ENCODE measurements around the gene RBP3.

Gene RBP3

GRCh38 chr10:47314416-47314970 is 33.7 kb upstream of the RBP3 start:
- Histone ChIP-seq H3K9me2 (replicated peaks; ENCODE audit: insufficient read depth, low read length) (no peaks in the 10 kb centered on the region), H4K20me1 (ENCODE audit: insufficient read depth, low read length) (no peaks in the 10 kb centered on the region), H3K4me1 (ENCODE audit: low read length) (no peaks in the 10 kb centered on the region), H3K36me3 (replicated peaks; ENCODE audit: insufficient read depth, low read length) (no peaks in the 10 kb centered on the region), H3K4me3 (ENCODE audit: low read length) (no peak overlapping the region), H3K79me2 (ENCODE audit: low read length) (no peaks in the 10 kb centered on the region), H3K9me3 (replicated peaks; ENCODE audit: insufficient read depth, low read length) (no peaks in the 10 kb centered on the region), H2AFZ (ENCODE audit: low read length) (no peak overlapping the region), H3F3A (ENCODE audit: insufficient read depth, low read length) (no peaks in the 10 kb centered on the region), H3K4me2 (ENCODE audit: low read depth, low read length) (no peak overlapping the region), H3K27me3 (replicated peaks; ENCODE audit: insufficient read depth, low read length) (peaks cover 19% of the 10 kb centered on the region), H3K27ac (ENCODE audit: low read length) (no peak overlapping the region), H3K9ac (ENCODE audit: low read length) (no peak overlapping the region)
- no peak for DNase-seq
- TF ChIP-seq EZH2phosphoT487 (IDR thresholded peaks at IDR 0.05; ENCODE audit: low read length): no peak
- TF ChIP-seq, protein P1, sequence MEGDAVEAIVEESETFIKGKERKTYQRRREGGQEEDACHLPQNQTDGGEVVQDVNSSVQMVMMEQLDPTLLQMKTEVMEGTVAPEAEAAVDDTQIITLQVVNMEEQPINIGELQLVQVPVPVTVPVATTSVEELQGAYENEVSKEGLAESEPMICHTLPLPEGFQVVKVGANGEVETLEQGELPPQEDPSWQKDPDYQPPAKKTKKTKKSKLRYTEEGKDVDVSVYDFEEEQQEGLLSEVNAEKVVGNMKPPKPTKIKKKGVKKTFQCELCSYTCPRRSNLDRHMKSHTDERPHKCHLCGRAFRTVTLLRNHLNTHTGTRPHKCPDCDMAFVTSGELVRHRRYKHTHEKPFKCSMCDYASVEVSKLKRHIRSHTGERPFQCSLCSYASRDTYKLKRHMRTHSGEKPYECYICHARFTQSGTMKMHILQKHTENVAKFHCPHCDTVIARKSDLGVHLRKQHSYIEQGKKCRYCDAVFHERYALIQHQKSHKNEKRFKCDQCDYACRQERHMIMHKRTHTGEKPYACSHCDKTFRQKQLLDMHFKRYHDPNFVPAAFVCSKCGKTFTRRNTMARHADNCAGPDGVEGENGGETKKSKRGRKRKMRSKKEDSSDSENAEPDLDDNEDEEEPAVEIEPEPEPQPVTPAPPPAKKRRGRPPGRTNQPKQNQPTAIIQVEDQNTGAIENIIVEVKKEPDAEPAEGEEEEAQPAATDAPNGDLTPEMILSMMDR (IDR thresholded peaks at IDR 0.05; ENCODE audit: low read length): no peak
- TF ChIP-seq EZH2 (optimal IDR thresholded peaks at IDR 0.05; ENCODE audit: low read depth, low read length): no peak

GRCh38 chr10:47315421-47315820 is 32.7 kb upstream of the RBP3 start:
- Histone ChIP-seq H3K27me3 (replicated peaks; ENCODE audit: insufficient read depth, low read length) (peaks cover 15% of the 10 kb centered on the region), H4K20me1 (ENCODE audit: insufficient read depth, low read length) (no peaks in the 10 kb centered on the region), H3K4me3 (ENCODE audit: low read length) (no peak overlapping the region), H3K9ac (ENCODE audit: low read length) (no peak overlapping the region), H3K9me2 (replicated peaks; ENCODE audit: insufficient read depth, low read length) (no peaks in the 10 kb centered on the region), H3K4me2 (ENCODE audit: low read depth, low read length) (no peak overlapping the region), H3K9me3 (replicated peaks; ENCODE audit: insufficient read depth, low read length) (no peaks in the 10 kb centered on the region), H3K27ac (ENCODE audit: low read length) (no peak overlapping the region), H3K36me3 (replicated peaks; ENCODE audit: insufficient read depth, low read length) (no peaks in the 10 kb centered on the region), H3F3A (ENCODE audit: insufficient read depth, low read length) (no peaks in the 10 kb centered on the region), H3K4me1 (ENCODE audit: low read length) (no peaks in the 10 kb centered on the region), H3K79me2 (ENCODE audit: low read length) (no peaks in the 10 kb centered on the region), H2AFZ (ENCODE audit: low read length) (no peak overlapping the region)
- TF ChIP-seq EZH2phosphoT487 (IDR thresholded peaks at IDR 0.05; ENCODE audit: low read length): no peak
- no peak for DNase-seq

- no peaks in the 10 kb centered on the region for H3F3A ChIP-seq (ENCODE audit: insufficient read depth, low read length)
- H3K27me3 ChIP-seq (replicated peaks; ENCODE audit: insufficient read depth, low read length): peaks cover 8% of the 10 kb centered on the region; the same call in 1 of the 2 replicates
- no peak for DNase-seq
- no peak overlapping the region for H2AFZ ChIP-seq (ENCODE audit: low read length)
- H3K27ac ChIP-seq (ENCODE audit: low read length): no peak overlapping the region
- no peaks in the 10 kb centered on the region for H4K20me1 ChIP-seq (ENCODE audit: insufficient read depth, low read length)
- H3K9ac ChIP-seq (ENCODE audit: low read length): no peak overlapping the region
- H3K36me3 ChIP-seq (replicated peaks; ENCODE audit: insufficient read depth, low read length): no peaks in the 10 kb centered on the region
- H3K79me2 ChIP-seq (ENCODE audit: low read length): no peaks in the 10 kb centered on the region
- no peaks in the 10 kb centered on the region for H3K4me1 ChIP-seq (ENCODE audit: low read length)
- no peak overlapping the region for H3K4me2 ChIP-seq (ENCODE audit: low read depth, low read length)
- no peaks in the 10 kb centered on the region for H3K9me3 ChIP-seq (replicated peaks; ENCODE audit: insufficient read depth, low read length)
- no peak for TF ChIP-seq EZH2phosphoT487 (IDR thresholded peaks at IDR 0.05; ENCODE audit: low read length)
- no peak for TF ChIP-seq EZH2 (optimal IDR thresholded peaks at IDR 0.05; ENCODE audit: low read depth, low read length)
- TF ChIP-seq, protein P1 (IDR thresholded peaks at IDR 0.05; ENCODE audit: low read length): no peak
- H3K9me2 ChIP-seq (replicated peaks; ENCODE audit: insufficient read depth, low read length): no peaks in the 10 kb centered on the region
- no peak overlapping the region for H3K4me3 ChIP-seq (ENCODE audit: low read length)
Observed at GRCh38 chr10:47316131-47316530, 32.0 kb upstream of the RBP3 start.

DNA sequence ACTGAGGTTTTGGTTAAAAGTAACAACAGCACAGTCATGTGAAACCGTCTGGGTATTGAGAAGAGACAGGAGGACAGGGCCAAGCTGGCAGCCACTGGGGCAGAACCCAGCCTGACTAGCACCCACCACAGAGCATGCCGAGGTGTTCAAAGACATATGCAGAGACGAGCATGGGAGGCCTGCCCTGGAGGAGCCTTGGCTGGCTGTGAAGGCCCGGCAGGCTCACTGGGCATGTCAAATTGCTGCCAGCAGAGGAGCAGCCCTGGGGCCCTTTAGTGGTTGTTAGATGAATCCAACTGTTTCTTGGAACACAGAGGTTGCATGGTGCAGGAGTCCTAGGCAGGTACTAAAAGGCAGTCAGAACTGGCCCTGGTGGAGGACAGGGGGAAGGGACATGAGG is 30.9 kb upstream of the RBP3 start:
- no peaks in the 10 kb centered on the region for H3K36me3 ChIP-seq (replicated peaks; ENCODE audit: insufficient read depth, low read length)
- H3K27me3 ChIP-seq (replicated peaks; ENCODE audit: insufficient read depth, low read length): no peaks in the 10 kb centered on the region
- H3K79me2 ChIP-seq (ENCODE audit: low read length): no peaks in the 10 kb centered on the region
- no peak overlapping the region for H2AFZ ChIP-seq (ENCODE audit: low read length)
- no peak overlapping the region for H3K4me2 ChIP-seq (ENCODE audit: low read depth, low read length)
- H3K9ac ChIP-seq (ENCODE audit: low read length): no peak overlapping the region
- DNase-seq: no peak
- H4K20me1 ChIP-seq (ENCODE audit: insufficient read depth, low read length): no peaks in the 10 kb centered on the region
- no peak overlapping the region for H3K27ac ChIP-seq (ENCODE audit: low read length)
- no peaks in the 10 kb centered on the region for H3K9me2 ChIP-seq (replicated peaks; ENCODE audit: insufficient read depth, low read length)
- no peak overlapping the region for H3K4me3 ChIP-seq (ENCODE audit: low read length)
- H3K9me3 ChIP-seq (replicated peaks; ENCODE audit: insufficient read depth, low read length): no peaks in the 10 kb centered on the region
- H3F3A ChIP-seq (ENCODE audit: insufficient read depth, low read length): no peaks in the 10 kb centered on the region
- no peak for TF ChIP-seq EZH2phosphoT487 (IDR thresholded peaks at IDR 0.05; ENCODE audit: low read length)
- TF ChIP-seq, protein P1 (IDR thresholded peaks at IDR 0.05; ENCODE audit: low read length): no peak
- TF ChIP-seq EZH2 (optimal IDR thresholded peaks at IDR 0.05; ENCODE audit: low read depth, low read length): no peak
- H3K4me1 ChIP-seq (ENCODE audit: low read length): no peaks in the 10 kb centered on the region
